HG02943 (cell line): Measurements from ENCODE around the gene IPPK.

Source experiments
- ATAC-seq: cut with Tn5 transposase; IDR thresholded peaks from one replicate; pipeline ENCODE4 v1.9.1; 2021; ENCODE audit warnings: mild to moderate bottlenecking, low read depth, moderate library complexity; ENCODE audit not compliant: unreplicated experiment

Gene IPPK

DNA sequence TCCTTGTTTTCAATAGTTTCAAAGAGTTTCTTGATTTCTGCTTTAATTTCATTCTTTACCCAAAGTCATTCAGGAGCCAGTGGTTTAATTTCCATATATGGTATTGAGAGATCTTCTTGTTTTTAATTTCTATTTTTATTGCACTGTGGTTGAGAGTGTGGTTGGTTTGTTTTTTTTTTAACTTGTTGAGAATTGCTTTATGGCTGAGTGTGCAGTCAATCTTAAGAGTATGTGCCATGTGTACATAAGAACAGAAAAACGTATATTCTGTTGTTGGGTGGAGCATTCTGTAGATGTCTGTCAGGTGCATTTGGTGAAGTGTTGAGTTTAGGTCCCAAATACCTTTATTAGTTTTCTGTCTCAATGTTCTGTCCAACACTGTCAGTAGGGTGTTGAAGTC, 26.7 kb upstream of the IPPK start:
- ATAC-seq: no peak

DNA sequence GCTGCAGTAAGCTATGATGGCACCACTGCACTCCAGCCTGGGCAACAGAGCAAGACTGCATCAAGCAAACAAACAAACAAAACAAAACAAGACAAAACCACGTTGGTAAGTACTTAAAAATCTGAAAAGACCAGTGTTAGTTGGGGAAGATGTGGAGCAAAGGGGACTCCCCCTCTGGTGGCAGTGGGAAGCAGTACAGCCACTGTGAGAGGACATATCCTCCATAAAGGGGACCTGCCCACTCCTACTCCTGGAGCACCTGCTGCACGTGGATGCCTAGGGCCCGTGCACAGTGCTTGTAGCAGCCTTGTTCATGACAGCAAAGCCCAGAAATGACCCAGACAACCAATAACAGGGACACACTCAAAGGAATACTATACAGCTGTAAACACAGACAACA, 17.0 kb upstream of the IPPK start:
- ATAC-seq: no peak

DNA sequence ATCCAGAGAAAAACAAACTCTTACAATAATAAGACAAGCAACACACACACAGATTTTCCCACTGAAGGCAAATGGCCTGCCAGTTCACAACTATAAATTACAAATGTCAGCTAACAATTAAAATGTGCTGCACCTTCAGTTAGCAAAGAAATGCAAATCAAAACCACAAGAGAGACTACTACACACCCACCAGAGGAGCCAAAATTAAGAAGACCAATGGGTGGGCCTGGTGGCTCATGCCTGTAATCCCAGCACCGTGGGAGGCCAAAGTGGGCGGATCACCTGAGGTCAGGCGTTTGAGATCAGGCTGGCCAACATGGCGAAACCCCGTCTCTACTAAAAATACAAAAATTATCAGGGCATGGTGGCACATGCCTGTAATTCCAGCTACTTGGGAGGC, 15.1 kb upstream of the IPPK start:
- no peak for ATAC-seq

DNA sequence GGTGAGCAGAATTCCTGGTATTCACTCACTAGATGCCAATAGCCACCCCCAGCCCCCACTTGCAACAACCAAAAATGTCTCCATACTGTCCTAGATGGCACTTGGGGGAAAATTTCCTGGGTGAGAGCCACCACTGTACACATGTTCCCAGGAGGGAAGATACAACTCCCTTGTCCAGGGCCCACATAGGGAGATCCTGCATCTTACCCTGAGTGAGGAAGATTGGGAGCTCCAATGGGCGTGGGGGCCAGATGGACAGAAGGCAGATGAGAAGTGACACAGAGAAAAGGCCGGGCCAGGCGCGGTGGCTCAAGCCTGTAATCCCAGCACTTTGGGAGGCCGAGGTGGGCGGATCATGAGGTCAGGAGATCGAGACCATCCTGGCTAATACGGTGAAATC, 12.3 kb upstream of the IPPK start:
- ATAC-seq: no peak

DNA sequence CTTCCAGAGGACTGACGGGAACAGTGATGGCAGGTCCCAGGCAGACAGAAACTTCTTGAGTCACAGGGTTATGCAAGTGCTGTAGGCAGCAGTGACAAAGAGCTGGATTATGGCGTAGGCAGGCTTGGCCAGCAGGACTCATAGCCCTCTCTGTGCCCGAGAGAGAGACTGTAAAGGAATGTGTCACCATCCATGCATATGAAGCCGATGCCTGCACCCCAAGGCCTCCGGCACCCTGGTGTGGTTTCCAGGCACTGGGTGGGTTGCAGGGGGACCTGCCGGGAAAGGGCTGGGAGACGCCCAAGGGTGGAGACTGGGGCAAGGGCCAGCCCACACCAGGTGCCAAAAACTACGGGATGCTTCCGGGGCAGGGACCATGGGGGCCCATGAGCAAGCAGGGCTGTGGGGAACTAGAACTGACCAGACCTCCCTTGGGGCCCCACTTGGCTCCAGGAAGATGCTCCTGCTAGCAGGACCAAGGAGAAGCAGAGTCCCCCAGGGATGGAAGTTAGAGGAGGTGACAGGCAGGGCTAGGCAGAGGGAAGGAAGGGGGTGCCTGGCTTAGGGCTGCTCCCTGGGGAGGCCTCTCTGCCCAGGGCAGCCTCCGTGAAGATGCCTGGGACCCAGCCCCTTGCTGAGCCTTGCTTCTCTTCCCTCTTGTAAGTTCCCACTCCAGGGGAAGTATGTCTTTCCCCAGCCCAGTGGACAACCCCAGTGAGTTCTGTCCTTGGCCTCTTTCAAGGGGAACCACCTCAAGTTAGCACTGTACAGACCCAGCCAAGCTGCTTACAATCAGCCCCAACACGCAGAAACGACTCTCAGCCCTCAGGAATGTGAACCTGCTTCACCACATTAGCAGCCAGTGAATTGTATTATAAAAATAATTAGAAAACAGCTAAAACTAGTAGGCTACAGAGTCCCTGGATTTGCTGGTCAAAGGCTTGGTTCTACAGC, 10.5 kb upstream of the IPPK start:
- no peak for ATAC-seq

DNA sequence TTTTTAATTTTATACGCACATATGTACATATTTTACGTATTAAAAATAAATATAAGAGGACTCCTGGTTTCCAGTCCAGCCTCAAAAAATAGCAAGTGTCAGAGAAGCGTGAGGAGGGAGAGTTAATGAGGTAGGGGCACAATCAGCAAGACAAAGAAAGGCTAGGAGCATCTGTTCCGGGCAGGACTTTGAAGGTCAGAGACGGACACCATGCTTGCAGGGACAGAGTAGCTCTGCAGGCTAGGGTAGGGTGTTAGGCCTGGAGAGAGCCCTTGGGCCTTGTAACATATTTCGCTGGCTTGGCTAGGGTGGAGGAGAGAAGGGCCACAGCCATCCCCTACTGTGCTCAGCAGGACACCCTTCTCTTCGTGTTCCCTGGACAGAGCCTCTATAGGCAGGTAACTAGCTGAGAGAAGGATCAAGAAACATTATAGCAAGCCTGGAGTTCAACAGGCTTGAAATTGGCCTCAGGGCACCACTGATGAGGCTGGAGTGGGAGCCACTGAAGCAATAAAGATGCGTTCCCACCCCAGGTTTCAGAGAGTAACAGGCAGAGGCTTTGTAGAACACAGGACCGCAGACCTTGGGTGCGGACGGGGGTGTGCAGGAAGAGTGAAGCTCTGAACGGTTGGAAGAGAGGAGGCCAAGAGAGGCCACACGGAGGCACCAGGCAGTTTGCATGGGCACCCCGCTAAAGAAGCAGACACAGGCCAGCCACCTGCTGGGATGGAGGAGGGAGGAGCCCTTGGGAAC, 9.7 kb upstream of the IPPK start:
- ATAC-seq: no peak

DNA sequence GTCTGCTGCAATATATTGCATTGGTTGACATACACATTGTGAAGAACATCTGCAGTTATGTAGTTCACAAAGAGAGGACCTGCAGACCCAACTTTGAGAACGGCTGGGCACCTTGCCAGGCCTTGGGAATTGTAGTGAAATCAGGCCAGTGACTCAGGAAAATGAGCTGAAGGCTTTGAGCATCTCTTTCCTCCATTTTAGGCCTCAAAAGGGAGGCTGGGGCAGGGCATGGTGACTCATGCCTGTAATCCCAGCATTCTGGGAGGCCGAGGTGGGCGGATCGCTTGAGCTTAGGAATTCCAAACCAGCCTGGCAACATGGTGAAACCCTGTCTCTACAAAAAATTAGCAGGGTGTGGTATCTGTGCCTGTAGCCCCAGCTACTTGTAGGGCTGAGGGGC, 1.4 kb upstream of the IPPK start:
- no peak for ATAC-seq

DNA sequence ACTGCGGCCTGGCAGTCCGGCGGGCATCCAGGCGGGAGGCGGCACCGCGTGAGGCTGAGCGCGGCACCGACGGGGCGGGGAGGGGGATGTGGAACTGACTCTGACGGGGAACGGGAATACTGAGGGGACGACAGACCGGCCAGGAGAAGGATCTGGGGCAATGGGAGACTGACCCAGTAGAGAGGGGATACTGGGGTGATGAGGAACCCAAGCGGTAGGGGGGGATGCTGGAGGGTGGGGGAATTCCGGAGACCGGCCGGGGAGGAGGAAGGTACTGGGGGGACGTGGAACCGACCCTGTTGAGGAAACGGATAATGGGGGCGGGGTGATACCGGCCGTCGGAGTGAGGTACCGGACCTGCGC, 423 bp downstream of the IPPK start:
- ATAC-seq: no peak

DNA sequence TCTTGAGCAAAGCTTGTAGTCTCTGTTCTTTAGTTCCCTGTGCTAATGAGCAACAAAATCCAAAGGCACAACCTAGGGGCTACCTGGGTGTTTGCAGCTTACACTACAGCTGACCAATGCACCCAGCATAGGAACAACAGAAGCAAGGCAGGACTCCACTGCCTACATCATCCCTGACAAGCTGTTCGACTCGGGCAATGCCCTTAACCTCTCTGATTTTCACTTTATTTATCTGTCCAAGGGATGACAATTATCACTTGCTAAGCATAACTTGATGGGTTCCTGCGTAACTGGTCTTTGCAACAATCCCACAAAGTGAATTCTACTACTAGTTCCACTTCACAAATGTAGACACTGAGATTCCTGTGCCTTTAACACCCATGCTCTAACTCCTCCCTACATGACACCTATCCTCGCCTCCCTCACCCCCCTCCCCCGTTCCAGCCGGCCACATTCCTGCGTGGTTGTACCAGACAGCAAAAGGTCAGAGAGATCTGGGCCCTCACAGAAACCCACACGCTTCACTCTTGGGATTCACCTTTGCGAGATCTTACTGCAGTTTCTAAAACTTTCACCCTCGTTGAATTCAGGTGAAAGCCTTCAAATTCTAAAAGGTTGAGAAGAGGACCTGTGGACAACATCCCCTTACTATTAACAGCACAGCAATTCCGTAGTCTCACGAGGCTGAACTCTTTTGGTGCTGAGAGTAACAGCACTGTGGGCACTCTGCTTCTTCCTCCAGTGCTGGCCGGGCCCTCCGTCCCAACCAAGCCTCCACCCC, 995 bp downstream of the IPPK start:
- peak; percentile 4 for ATAC-seq

DNA sequence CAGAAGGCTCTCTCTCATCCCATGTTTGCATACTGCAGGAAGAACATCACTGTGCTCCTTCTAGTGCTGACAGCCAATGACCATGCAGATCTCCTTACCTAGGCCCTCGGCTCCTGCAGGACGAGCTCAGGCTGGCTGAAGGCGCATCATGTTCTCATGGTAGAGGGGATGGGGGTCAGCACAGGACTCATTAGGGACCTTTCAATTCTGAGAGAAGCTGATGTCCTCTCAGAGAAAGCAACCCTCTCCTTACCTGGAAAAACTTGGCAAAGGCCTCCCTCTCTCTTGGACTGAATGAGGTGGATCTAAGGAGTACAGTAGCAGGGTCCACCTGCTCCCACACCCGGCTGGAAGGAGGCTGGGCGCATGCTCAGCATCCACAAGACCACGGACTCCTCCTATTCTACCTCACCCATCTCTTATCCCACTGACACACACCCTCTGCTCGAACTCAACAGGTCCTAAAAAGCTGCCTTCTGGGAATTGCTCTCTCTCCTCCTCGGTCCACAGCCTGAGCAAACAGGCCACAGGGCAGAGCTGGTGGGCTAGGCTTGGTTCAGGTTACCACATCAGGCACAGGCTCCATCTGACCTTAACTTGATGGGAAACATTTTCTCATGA, 2.9 kb downstream of the IPPK start:
- no peak for ATAC-seq

DNA sequence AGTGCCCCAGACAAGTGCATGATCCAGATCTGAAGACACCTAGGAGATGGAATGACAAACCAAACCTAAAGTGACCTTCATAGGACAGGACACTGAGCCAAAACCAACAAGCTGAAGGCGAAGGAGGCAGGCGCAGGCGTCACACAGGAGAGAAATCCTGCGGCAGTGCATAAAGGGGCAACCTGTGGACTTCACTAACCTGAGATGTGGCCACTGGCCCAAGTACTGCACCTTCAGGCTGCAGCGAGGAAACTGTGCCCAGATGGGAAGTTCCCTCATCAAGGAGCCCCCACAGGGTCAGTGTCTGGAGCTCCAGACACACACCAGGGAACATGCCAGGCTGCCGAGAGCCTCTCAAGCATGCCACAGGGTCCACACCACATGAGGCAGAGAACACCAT, 3.7 kb downstream of the IPPK start:
- ATAC-seq: no peak

DNA sequence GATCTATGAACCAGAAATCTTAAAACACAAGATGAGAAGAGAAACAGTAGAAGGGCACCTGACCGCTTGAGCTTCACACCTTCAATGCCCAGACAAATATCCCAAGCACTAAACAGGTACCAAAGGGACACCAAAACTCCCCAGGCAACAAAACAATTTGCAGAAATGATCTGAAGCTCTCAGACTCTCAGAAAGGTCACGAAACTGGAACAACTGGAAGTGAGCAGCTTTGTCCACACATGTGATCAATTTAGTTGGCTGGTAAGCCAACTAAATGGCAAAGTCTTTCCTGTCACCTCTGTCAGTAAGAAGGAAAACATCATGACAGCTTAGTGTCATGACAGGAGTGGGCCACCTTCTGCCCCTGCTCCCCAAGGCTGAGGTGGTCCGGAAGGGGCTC, 4.1 kb downstream of the IPPK start:
- no peak for ATAC-seq

DNA sequence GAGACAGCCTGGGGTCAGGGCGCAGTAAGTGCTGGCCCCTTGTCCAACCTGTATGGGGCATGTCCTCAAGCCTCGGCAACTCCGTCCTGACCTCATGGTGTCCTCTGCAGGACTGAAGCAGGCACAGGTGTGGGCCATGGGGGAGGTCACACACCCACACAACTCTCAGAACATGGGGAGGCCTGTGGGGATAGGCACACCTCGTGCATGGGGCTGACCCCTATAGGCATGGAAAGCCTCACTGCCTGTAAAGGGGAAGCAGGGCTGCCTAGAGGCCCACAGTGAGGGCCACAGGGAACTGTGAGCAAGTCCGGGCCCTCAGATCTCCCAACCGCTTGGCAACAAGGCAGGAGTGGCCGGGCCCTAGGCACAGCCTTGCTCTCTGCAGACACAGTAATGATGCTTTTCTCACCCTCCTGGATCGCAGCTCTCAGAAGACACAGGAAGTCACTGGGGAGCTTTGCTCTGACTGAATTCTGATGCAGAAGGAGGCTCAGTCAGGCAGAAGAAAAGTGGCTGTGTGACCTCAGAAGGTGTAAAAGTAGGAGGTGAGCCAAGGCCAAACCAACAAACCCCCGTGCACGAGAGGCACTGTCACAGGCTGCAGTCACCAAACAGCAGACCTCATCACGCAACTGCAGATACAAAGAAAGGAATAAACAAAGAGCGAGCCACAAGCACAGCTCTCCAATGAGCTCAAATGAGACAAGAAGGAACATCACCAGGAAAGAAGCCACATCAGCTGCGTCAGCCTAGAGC, 5.4 kb downstream of the IPPK start:
- no peak for ATAC-seq

DNA sequence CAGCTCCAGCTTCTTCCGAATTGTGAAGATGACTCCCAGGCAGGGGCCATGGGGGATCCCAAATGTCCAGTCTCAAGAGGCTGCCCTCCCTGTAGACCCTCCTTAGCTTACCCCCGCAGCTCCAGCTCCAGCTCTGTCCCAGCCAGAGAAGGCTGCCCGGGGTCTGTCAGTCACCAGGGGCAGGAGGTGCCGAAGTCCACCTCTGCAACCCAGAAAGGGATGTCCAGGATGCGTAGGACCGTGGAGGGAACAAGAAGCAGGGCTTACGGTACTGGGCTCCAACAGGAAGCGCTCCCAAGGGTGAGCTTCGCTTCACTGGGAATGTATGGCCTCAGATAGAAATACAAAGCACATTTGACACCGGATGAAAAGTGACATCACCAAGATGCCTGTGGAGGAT, 6.0 kb downstream of the IPPK start:
- ATAC-seq: no peak

DNA sequence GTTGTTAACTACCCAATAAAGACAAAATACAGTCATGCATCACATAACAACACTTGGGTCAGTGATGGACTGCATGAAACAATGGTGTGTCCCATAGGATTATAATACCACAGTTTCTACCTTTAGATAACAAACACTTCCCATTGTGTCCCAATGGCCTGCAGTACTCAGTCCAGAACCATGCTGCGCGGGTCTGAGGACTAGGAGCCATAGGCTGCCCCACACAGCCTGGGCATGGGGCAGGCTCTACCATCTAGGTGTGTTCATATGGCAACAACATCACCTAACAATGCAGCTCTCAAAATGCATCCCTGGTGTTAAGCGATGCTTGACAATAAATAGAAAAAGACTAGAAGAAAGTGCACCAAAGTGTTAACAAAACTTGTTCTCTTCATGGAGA, 6.8 kb downstream of the IPPK start:
- no peak for ATAC-seq

DNA sequence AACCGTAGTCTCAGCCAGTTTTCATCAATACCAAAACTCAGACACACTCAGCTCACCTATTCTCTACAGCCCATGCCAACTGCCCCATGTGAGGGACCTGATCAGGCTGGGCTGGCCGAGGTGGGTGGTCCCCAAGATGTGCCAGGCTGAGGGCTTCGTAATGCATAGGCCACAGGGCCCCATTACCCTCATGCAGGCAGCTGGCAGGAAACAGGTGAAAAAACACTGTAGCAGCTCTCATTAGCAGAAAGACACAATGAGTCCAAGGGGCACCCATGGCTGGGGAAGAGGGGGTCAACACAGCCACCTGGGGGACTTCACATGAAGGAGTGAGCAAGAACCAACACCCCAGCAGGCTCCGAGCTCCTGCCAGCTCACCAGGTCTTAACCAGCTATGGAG, 8.2 kb downstream of the IPPK start:
- no peak for ATAC-seq

DNA sequence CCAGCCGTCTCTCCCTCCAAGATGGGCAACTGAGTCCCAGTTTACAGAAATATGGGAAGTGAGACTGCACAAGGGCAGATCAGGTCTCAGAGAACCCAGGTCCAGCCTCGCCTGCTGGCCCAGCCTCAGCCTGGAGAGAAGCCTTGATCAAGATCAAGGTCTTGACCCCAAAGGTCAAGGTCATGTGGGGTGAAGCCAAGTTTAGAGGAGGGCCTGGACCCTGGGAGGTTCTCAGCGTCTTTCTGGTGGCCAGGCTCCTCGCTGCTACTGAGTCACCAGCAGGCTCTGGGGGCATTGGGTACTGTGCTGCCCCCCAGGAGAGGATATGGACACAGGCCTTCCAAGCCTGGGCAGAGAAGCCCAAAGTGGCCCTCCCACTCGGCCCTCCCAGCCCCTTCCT, 8.8 kb downstream of the IPPK start:
- no peak for ATAC-seq

DNA sequence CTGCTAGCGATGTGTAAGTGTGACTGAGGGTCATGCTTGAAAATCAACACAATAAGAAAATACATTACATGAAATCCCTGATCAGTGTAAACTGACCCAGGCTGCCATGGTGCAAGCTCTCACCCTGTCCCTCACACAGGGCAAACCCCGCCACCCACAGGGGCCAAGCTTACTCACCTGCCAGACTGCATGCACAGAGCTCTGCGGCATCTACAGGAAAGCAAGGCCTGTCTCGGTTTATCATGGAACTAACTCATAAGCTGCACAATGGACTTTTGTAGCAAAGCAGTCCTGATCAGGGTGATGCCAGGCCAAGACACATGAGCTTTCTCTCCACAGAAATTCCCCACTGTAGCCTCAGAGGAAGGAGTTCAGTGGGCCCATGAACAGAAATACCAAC, 9.7 kb downstream of the IPPK start:
- no peak for ATAC-seq

DNA sequence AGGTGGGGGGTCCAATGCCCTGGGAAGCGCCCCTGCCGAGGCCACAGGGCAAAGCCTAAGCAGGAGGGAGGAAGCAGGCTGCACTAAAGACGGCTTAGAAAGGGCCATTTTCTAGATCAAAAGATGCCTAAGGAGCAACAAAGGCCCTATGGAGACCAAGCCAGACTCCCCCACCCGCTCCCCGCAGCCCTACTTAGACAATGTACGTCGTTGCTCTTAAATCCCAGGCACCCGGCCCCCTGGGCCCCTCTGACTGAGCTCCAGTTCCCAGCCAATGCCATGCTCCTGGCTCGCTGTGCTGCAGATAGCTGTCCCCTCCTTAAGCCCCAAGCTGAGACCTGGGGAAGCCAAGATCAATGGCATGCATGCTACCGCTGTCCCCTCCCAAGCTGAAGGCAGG, 10.3 kb downstream of the IPPK start:
- no peak for ATAC-seq

DNA sequence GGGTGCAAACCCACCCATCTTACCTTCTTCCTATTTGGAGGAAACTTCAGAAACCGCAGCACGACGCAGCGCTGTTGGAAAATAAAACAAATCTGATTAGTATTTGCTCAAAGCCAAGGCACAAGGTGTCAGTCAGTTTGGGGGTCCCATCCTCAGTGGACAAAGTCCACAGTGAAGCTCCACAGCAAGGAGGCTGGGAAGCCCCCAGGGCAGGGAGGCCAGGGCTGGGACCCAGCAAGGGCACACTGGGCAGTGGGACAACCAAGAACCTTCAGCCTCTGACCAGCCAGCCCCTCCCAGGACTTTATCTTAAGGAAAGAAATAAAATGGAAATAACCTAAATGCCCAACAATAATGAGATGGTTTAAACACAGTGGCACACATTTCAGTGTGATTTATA, 11.3 kb downstream of the IPPK start:
- no peak for ATAC-seq
